Nephron (organoid): ENCODE measurements around the gene LY6G6C.

Experiments
- H3K27ac Mint-ChIP-seq, 3 experiments: 2 replicates each; pipeline ENCODE4 v1.8.0; 2020; ENCODE audit warnings: mixed read lengths in 3 of 3, mild to moderate bottlenecking in 2 of 3, moderate library complexity in 1 of 3
- H3K27me3 Mint-ChIP-seq: 2 replicates; pipeline ENCODE4 v1.8.0; 2021; ENCODE audit warnings: low read depth, mild to moderate bottlenecking, moderate library complexity, mixed read lengths
- H3K36me3 Mint-ChIP-seq: 2 replicates; pipeline ENCODE4 v1.8.0; 2020; ENCODE audit warnings: low read depth, mixed read lengths
- H3K4me1 Mint-ChIP-seq: 2 replicates; pipeline ENCODE4 v1.8.0; 2020; ENCODE audit warnings: mixed read lengths
- H3K4me3 Mint-ChIP-seq, 3 experiments: 2 replicates each; pipeline ENCODE4 v1.8.0; 2020; ENCODE audit warnings: mild to moderate bottlenecking in 3 of 3, mixed read lengths in 3 of 3, moderate library complexity in 2 of 3
- H3K9me3 Mint-ChIP-seq: 2 replicates; pipeline ENCODE4 v1.8.0; 2020; ENCODE audit warnings: mixed read lengths
- CTCF ChIP-seq, 3 experiments: fragments of 200-600 bp; sonication (generic); IDR thresholded peaks; one replicate each; pipeline ENCODE4 v1.5.0; 2021; ENCODE audit warnings: antibody characterized with exemption in 3 of 3; ENCODE audit not compliant: unreplicated experiment in 3 of 3

Gene LY6G6C

GRCh38 chr6:31749301-31750036, 27.9 kb upstream of the LY6G6C start:
- no peaks in the 10 kb centered on the region for H3K27me3 Mint-ChIP-seq
- H3K36me3 Mint-ChIP-seq, result peaks cover 5% of the 10 kb centered on the region
- no peak overlapping the region for H3K27ac Mint-ChIP-seq
- no peak for TF ChIP-seq CTCF (IDR thresholded peaks at IDR 0.05; ENCODE audit: unreplicated experiment in 3 of 3)
- no peak overlapping the region for H3K4me3 Mint-ChIP-seq
- no peaks in the 10 kb centered on the region for H3K9me3 Mint-ChIP-seq
- peaks cover 6% of the 10 kb centered on the region for H3K4me1 Mint-ChIP-seq

- Mint-ChIP-seq H3K27ac (peak overlapping the region in 1 of 3 experiments; percentile 4), H3K4me1 (peaks cover 13% of the 10 kb centered on the region), H3K9me3 (no peaks in the 10 kb centered on the region), H3K4me3 (no peak overlapping the region), H3K27me3 (no peaks in the 10 kb centered on the region), H3K36me3 (peaks cover 13% of the 10 kb centered on the region)
- TF ChIP-seq CTCF (IDR thresholded peaks at IDR 0.05; ENCODE audit: unreplicated experiment in 3 of 3), result no peak
Observed at GRCh38 chr6:31744422-31744821, 22.9 kb upstream of the LY6G6C start.

GRCh38 chr6:31742894-31743293, 21.3 kb upstream of the LY6G6C start:
- H3K9me3 Mint-ChIP-seq, result no peaks in the 10 kb centered on the region

GRCh38 chr6:31741815-31742214, 20.3 kb upstream of the LY6G6C start:
- H3K27ac Mint-ChIP-seq, result peak overlapping the region in 2 of 3 experiments; percentile 33 to 72
- H3K9me3 Mint-ChIP-seq, result no peaks in the 10 kb centered on the region
- H3K27me3 Mint-ChIP-seq, result no peaks in the 10 kb centered on the region
- no peak for TF ChIP-seq CTCF (IDR thresholded peaks at IDR 0.05; ENCODE audit: unreplicated experiment in 3 of 3)
- peak overlapping the region; percentile 64 to 97 (median 95) for H3K4me3 Mint-ChIP-seq
- peaks cover 37% of the 10 kb centered on the region for H3K4me1 Mint-ChIP-seq
- peaks cover 8% of the 10 kb centered on the region for H3K36me3 Mint-ChIP-seq

More at GRCh38 chr6:31742894-31743293, 21.3 kb upstream of the LY6G6C start:
- H3K27me3 Mint-ChIP-seq, result no peaks in the 10 kb centered on the region
- H3K36me3 Mint-ChIP-seq, result peaks cover 13% of the 10 kb centered on the region
- peaks cover 28% of the 10 kb centered on the region for H3K4me1 Mint-ChIP-seq
- H3K27ac Mint-ChIP-seq, result peak overlapping the region in 1 of 3 experiments; percentile 29
- no peak for TF ChIP-seq CTCF (IDR thresholded peaks at IDR 0.05; ENCODE audit: unreplicated experiment in 3 of 3)
- H3K4me3 Mint-ChIP-seq, result peak overlapping the region in 2 of 3 experiments; percentile 4 to 7

- peak overlapping the region; percentile 99 to 100 (median 100) for H3K27ac Mint-ChIP-seq
- H3K9me3 Mint-ChIP-seq, result no peaks in the 10 kb centered on the region
- peak overlapping the region; percentile 94 to 97 (median 95) for H3K4me3 Mint-ChIP-seq
- no peak for TF ChIP-seq CTCF (IDR thresholded peaks at IDR 0.05; ENCODE audit: unreplicated experiment in 3 of 3)
- peaks cover 9% of the 10 kb centered on the region for H3K36me3 Mint-ChIP-seq
- peaks cover 47% of the 10 kb centered on the region for H3K4me1 Mint-ChIP-seq
- H3K27me3 Mint-ChIP-seq, result no peaks in the 10 kb centered on the region
Observed at GRCh38 chr6:31740397-31741223, 19.1 kb upstream of the LY6G6C start.
